Measurements from ENCODE around the gene BHLHE40.
"Not testable (repeated sequence)": the region's sequence is repeated elsewhere in the genome, so short reads cannot be mapped to it uniquely, and the experiment has no call there.

BHLHE40 gene

GRCh38 chr3:4979428-4980228 lies at the start of gene BHLHE40:
Gene BHLHE40, plus strand, starts transcription at chr3:4979437. Its CDS starts 282 bp downstream, at chr3:4979719.
- DNase-seq, result no peak

- DNase-seq, result no peak
These were observed 48.7 kb upstream of the BHLHE40 start for GRCh38 chr3:4930501-4930900.

GRCh38 chr3:4934050-4934449 lies 45.2 kb upstream of the BHLHE40 start:
- DNase-seq, result no peak

- no peak for DNase-seq
These were observed 43.9 kb upstream of the BHLHE40 start for GRCh38 chr3:4935347-4935746.

GRCh38 chr3:4936982-4937614 lies 42.1 kb upstream of the BHLHE40 start:
- no peak for DNase-seq

GRCh38 chr3:4938281-4938982 lies 40.8 kb upstream of the BHLHE40 start:
- no peak for DNase-seq

- DNase-seq, result no peak
These were observed 40.0 kb upstream of the BHLHE40 start for GRCh38 chr3:4939276-4939675.

- DNase-seq, result no peak
These were observed 38.3 kb upstream of the BHLHE40 start for GRCh38 chr3:4940985-4941384.

- DNase-seq, result no peak
These were observed 35.7 kb upstream of the BHLHE40 start for GRCh38 chr3:4943549-4943948.

GRCh38 chr3:4945324-4945723 lies 33.9 kb upstream of the BHLHE40 start:
- no peak for DNase-seq

- no peak for DNase-seq
These were observed 32.2 kb upstream of the BHLHE40 start for GRCh38 chr3:4947028-4947427.

GRCh38 chr3:4948395-4948794 lies 30.8 kb upstream of the BHLHE40 start:
- DNase-seq, result no peak

GRCh38 chr3:4949004-4949403 lies 30.2 kb upstream of the BHLHE40 start:
- no peak for DNase-seq

- DNase-seq, result no peak
These were observed 29.6 kb upstream of the BHLHE40 start for GRCh38 chr3:4949659-4950058.

GRCh38 chr3:4950351-4950784 lies 28.9 kb upstream of the BHLHE40 start:
- DNase-seq, result no peak

GRCh38 chr3:4950948-4951347 lies 28.3 kb upstream of the BHLHE40 start:
- no peak for DNase-seq

GRCh38 chr3:4953119-4953518 lies 26.1 kb upstream of the BHLHE40 start:
- DNase-seq, result no peak

GRCh38 chr3:4954256-4955000 lies 24.8 kb upstream of the BHLHE40 start:
- DNase-seq, result no peak

GRCh38 chr3:4956099-4956498 lies 23.1 kb upstream of the BHLHE40 start:
- DNase-seq, result no peak

GRCh38 chr3:4956738-4957137 lies 22.5 kb upstream of the BHLHE40 start:
- DNase-seq, result no peak

- DNase-seq, result no peak
These were observed 21.3 kb upstream of the BHLHE40 start for GRCh38 chr3:4957978-4958377.

GRCh38 chr3:4959180-4959579 lies 20.1 kb upstream of the BHLHE40 start:
- no peak for DNase-seq

GRCh38 chr3:4961865-4962264 lies 17.4 kb upstream of the BHLHE40 start:
- not testable (repeated sequence) for DNase-seq
